ENCODE measurements around the gene PITPNC1. TPM values are rescaled to one million over a fixed set of nuclear protein-coding genes. Genes with fewer than 3 reads are reported as not detected.
"Not testable (repeated sequence)": the region's sequence is repeated elsewhere in the genome, so short reads cannot be mapped to it uniquely, and the experiment has no call there.

Gene PITPNC1
- total RNA-seq, 1 experiment from 2014 or later: 20.8 TPM

DNA sequence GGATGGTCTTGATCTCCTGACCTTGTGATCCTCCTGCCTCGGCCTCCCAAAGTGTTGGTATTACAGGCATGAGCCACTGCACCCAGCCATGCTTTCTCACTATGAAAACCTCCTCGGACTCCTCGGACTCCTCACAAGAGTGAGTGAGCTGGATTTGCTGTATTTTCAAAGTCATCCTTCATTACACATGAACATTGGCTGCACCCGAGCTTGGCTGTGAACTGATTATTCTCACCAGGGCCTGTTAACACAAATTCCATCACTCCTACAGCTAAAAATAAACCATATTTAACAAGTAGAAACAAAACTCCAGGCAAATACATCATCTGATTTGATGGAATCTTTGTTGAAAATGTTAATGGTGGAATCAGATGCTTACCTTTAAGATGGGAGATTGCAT, 50.3 kb downstream of the PITPNC1 start:
- POLR2A ChIA-PET: no interaction called here
- in situ Hi-C loops (cut with HindIII; ENCODE audit: low pct_unique_long_range_greater_than_20kb, low sequenced_read_pairs) (no loop called here), intact Hi-C loops (cut with micrococcal nuclease; ENCODE audit: unreplicated experiment) (no loop called here)

DNA sequence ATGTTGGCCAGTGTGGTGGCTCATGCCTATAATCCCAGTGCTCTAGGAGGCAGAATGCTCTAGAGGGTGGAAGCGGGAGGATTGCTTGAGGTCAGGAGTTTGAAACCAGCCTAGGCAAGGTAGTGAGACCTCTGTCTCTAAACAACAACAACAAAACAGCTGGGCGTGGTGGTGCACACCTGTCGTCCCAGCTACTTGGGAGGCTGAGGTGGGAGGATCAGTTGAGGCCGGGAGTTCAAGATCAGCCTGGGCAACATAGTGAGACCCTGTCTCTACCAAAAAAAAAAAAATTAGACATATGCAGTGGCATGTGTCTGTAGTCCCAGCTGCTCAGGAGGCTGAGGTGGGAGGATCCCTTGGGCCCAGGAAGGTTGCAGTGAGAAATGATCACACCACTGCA, 53.4 kb downstream of the PITPNC1 start:
- not testable (repeated sequence) for BruUV-seq (replicated peaks); ATAC-seq

More for the DNA sequence above, 50.3 kb downstream of the PITPNC1 start:
- H3K4me1 ChIP-seq (ENCODE audit: control insufficient read depth, insufficient read depth, low read length): peaks cover 15% of the 10 kb centered on the region
- ATAC-seq (no peak), DNase-seq (ENCODE audit: low read depth, low spot score) (no peak)
- H3K27ac ChIP-seq (ENCODE audit: low read length): peak overlapping the region; percentile 39; the same call in 1 of the 2 replicates
- no peak overlapping the region for H3K4me3 ChIP-seq (ENCODE audit: low read depth in 2 of 2, low read length in 2 of 2)
- H3K36me3 ChIP-seq (ENCODE audit: control insufficient read depth, insufficient read depth, low read length): no peaks in the 10 kb centered on the region
- TF ChIP-seq POLR2AphosphoS5 (IDR thresholded peaks at IDR 0.05; ENCODE audit: low read depth, low read length) (no peak), SIN3A (IDR thresholded peaks at IDR 0.05; ENCODE audit: borderline replicate concordance, insufficient read depth, low read depth, low read length) (no peak), TCF7L2 (IDR thresholded peaks at IDR 0.05; ENCODE audit: low read depth, low read length) (no peak)
- TF ChIP-seq, protein P1, sequence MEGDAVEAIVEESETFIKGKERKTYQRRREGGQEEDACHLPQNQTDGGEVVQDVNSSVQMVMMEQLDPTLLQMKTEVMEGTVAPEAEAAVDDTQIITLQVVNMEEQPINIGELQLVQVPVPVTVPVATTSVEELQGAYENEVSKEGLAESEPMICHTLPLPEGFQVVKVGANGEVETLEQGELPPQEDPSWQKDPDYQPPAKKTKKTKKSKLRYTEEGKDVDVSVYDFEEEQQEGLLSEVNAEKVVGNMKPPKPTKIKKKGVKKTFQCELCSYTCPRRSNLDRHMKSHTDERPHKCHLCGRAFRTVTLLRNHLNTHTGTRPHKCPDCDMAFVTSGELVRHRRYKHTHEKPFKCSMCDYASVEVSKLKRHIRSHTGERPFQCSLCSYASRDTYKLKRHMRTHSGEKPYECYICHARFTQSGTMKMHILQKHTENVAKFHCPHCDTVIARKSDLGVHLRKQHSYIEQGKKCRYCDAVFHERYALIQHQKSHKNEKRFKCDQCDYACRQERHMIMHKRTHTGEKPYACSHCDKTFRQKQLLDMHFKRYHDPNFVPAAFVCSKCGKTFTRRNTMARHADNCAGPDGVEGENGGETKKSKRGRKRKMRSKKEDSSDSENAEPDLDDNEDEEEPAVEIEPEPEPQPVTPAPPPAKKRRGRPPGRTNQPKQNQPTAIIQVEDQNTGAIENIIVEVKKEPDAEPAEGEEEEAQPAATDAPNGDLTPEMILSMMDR (IDR thresholded peaks at IDR 0.05): no peak
- TF ChIP-seq, protein P2, sequence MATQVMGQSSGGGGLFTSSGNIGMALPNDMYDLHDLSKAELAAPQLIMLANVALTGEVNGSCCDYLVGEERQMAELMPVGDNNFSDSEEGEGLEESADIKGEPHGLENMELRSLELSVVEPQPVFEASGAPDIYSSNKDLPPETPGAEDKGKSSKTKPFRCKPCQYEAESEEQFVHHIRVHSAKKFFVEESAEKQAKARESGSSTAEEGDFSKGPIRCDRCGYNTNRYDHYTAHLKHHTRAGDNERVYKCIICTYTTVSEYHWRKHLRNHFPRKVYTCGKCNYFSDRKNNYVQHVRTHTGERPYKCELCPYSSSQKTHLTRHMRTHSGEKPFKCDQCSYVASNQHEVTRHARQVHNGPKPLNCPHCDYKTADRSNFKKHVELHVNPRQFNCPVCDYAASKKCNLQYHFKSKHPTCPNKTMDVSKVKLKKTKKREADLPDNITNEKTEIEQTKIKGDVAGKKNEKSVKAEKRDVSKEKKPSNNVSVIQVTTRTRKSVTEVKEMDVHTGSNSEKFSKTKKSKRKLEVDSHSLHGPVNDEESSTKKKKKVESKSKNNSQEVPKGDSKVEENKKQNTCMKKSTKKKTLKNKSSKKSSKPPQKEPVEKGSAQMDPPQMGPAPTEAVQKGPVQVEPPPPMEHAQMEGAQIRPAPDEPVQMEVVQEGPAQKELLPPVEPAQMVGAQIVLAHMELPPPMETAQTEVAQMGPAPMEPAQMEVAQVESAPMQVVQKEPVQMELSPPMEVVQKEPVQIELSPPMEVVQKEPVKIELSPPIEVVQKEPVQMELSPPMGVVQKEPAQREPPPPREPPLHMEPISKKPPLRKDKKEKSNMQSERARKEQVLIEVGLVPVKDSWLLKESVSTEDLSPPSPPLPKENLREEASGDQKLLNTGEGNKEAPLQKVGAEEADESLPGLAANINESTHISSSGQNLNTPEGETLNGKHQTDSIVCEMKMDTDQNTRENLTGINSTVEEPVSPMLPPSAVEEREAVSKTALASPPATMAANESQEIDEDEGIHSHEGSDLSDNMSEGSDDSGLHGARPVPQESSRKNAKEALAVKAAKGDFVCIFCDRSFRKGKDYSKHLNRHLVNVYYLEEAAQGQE (IDR thresholded peaks at IDR 0.05; ENCODE audit: insufficient read depth in 1 of 2, low read depth in 2 of 2, low read length in 1 of 2): no peak
- no TSS peak for BruUV-seq (replicated peaks)
- H3K27me3 ChIP-seq (ENCODE audit: control insufficient read depth, insufficient read depth, low read length): no peaks in the 10 kb centered on the region
- CTCF ChIA-PET: interaction anchor here (0.5 kb wide), 1 partner anchor 175 kb away, joined by 3 read pairs; no protein-coding TSS in a partner anchor
- H3K9me3 ChIP-seq (ENCODE audit: control insufficient read depth, insufficient read depth, low read depth, low read length): no peaks in the 10 kb centered on the region

DNA sequence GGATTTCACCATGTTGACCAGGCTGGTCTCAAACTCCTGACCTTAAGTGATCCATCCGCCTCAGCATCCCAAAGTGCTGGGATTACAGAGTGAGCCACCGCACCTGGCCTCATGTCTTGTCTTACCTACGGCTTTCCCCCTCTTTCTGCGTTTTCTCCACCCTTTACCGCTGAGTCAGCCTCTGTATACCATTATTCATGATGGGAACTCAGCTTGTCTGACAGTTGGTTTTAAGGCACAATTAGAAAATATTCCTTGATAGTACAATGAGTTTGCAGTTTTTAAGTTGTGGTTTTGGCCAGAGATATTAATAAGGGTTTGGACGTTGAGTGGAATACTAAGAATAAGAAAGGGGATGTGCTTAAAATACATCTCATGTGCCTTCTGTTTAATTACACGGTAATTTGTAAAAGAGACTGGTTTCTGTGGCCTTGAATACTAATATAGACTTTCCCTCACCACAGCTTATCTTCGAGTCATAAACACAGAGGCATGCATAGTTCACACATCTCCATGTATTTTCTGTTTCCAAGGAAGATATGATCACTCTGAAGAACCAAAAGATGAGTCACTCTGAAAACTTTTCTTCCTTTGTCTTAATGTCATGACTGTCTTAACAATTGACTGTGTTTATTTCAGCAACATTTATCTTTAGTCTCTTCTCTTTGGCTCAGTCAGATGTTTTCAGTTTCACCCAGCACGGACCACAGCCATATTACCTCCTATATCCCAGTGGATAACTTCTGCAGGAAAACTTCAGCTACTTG, 54.4 kb downstream of the PITPNC1 start:
- no peaks in the 10 kb centered on the region for H3K27me3 ChIP-seq (ENCODE audit: control insufficient read depth, insufficient read depth, low read length)
- TF ChIP-seq, protein P1 (IDR thresholded peaks at IDR 0.05): no peak
- TF ChIP-seq TCF7L2 (IDR thresholded peaks at IDR 0.05; ENCODE audit: low read depth, low read length): no peak
- TF ChIP-seq POLR2AphosphoS5 (IDR thresholded peaks at IDR 0.05; ENCODE audit: low read depth, low read length): no peak
- TF ChIP-seq, protein P2 (IDR thresholded peaks at IDR 0.05; ENCODE audit: insufficient read depth in 1 of 2, low read depth in 2 of 2, low read length in 1 of 2): no peak
- TF ChIP-seq SIN3A (IDR thresholded peaks at IDR 0.05; ENCODE audit: borderline replicate concordance, insufficient read depth, low read depth, low read length): no peak
- in situ Hi-C loops (cut with HindIII; ENCODE audit: low pct_unique_long_range_greater_than_20kb, low sequenced_read_pairs): no loop called here
- DNase-seq (ENCODE audit: low read depth, low spot score) (no peak), ATAC-seq (0 out of 2 replicates have a peak, but pooled peaks have one; percentile 10)
- intact Hi-C loops (cut with micrococcal nuclease; ENCODE audit: unreplicated experiment): no loop called here
- H3K4me1 ChIP-seq (ENCODE audit: control insufficient read depth, insufficient read depth, low read length): peaks cover 9% of the 10 kb centered on the region; the same call in 1 of the 2 replicates
- no peak overlapping the region for H3K27ac ChIP-seq (ENCODE audit: low read length)
- ChIA-PET POLR2A (no interaction called here), CTCF (no interaction called here)
- no peaks in the 10 kb centered on the region for H3K9me3 ChIP-seq (ENCODE audit: control insufficient read depth, insufficient read depth, low read depth, low read length)
- no peaks in the 10 kb centered on the region for H3K36me3 ChIP-seq (ENCODE audit: control insufficient read depth, insufficient read depth, low read length)
- no TSS peak for BruUV-seq (replicated peaks)
- H3K4me3 ChIP-seq (ENCODE audit: low read depth in 2 of 2, low read length in 2 of 2): no peak overlapping the region

More for the DNA sequence above, 53.4 kb downstream of the PITPNC1 start:
- H3K36me3 ChIP-seq (ENCODE audit: control insufficient read depth, insufficient read depth, low read length); DNase-seq (ENCODE audit: low read depth, low spot score); H3K4me3 ChIP-seq (ENCODE audit: low read depth in 2 of 2, low read length in 2 of 2); CTCF ChIA-PET; H3K4me1 ChIP-seq (ENCODE audit: control insufficient read depth, insufficient read depth, low read length); H3K9me3 ChIP-seq (ENCODE audit: control insufficient read depth, insufficient read depth, low read depth, low read length); POLR2A ChIA-PET; intact Hi-C loops (cut with micrococcal nuclease; ENCODE audit: unreplicated experiment); H3K27ac ChIP-seq (ENCODE audit: low read length); in situ Hi-C loops (cut with HindIII; ENCODE audit: low pct_unique_long_range_greater_than_20kb, low sequenced_read_pairs); H3K27me3 ChIP-seq (ENCODE audit: control insufficient read depth, insufficient read depth, low read length): not testable (repeated sequence)

Data from Panc1 (cell line).